Fibroblast of lung (primary cell): ENCODE measurements around the gene SORBS1.

ENCODE experiments used
- CTCF ChIP-seq, 2 donors: IDR thresholded peaks in 1 of 2; conservative IDR thresholded peaks in 1 of 2; 1 replicate in 1 of 2; 2 replicates in 1 of 2; pipeline ENCODE4 v1.5.1; 2011 to 2012; ENCODE audit warnings: low read length in 2 of 2, control low read depth in 1 of 2, inconsistent platforms in 1 of 2, low read depth in 1 of 2, mild to moderate bottlenecking in 1 of 2
- EZH2 ChIP-seq: IDR thresholded peaks from 2 replicates; pipeline ENCODE4 v1.5.1; 2012; ENCODE audit warnings: low read length, control low read depth, mild to moderate bottlenecking; ENCODE audit errors: missing control alignments

GRCh38 chr10:95278061-95278988 lies 282.8 kb downstream of the SORBS1 start:
- TF ChIP-seq CTCF (conservative IDR thresholded peaks at IDR 0.05 in 1 of 2, IDR thresholded peaks at IDR 0.05 in 1 of 2; ENCODE audit: low read depth in 1 of 2, low read length in 2 of 2), result no peak
- no peak for TF ChIP-seq EZH2
